ENCODE data around the gene LRCH1.

DNA sequence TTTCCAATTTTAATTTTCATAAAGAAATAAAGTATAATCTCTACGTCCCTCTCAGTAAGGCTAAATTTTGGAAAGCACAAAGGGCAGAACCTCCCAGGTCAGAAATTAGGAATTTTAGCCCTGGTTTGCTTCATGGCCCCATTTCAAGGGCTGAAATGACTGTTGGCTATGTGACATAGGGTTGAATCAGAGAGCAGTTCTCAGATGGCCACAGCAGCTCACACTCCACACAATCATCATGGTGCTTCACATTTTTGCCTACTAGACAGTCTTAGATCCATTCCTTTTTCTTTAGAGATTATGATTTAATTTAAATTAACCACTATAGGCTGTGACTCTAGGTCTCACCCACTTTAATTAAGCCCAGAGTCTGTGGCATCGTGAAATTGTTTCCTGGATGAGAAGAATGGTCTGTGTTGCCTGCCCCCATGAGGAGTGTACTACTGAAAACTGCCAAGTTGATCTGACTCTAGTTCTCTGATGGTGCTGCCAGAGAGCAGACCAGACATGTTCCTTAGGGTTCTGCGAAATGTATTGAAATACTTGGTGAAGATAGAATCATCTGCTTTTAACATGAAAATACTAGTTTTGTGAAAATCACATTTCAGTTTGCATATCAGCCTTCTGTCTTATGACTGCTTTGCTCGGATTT lies 186.6 kb downstream of the LRCH1 start:
- TF ChIP-seq POLR2A (IDR thresholded peaks at IDR 0.05; ENCODE audit: low read length) (no peak), GATA1 (IDR thresholded peaks at IDR 0.05; ENCODE audit: low read depth, low read length) (no peak)

Data from erythroblast (primary cell).